ENCODE measurements around the gene GBP4. TPM values are rescaled to one million over a fixed set of nuclear protein-coding genes. Genes with fewer than 3 reads are reported as not detected.
"Not testable (repeated sequence)": the region's sequence is repeated elsewhere in the genome, so short reads cannot be mapped to it uniquely, and the experiment has no call there.

GBP4 gene
- 1 to 10 TPM in 5 of 6 donors, under 1 TPM in 1; 0.66 to 2.6 (median 1.3) TPM for total RNA-seq
- 1 to 10 TPM; 1.3 to 1.8 TPM for polyA plus RNA-seq

- peak in 2 of 6 donors; percentile 30 to 61 for DNase-seq
- TF ChIP-seq CTCF (IDR thresholded peaks at IDR 0.05), result no peak
- FAIRE-seq, result no peak
- intact Hi-C loops (cut with DNase I), result no loop called here
- Histone ChIP-seq H3K4me1 (peaks cover 0 to 3% (median 0%) of the 10 kb centered on the region in 3 donors), H3K27ac (peak within 1 kb of the TSS in 2 of 4 donors; percentile 2 to 36), H3K4me3 (peak within 1 kb of the TSS in 2 of 4 donors; percentile 24 to 47), H3K9me3 (no peaks in the 10 kb centered on the region), H3K27me3 (peaks cover 0 to 5% (median 0%) of the 10 kb centered on the region in 4 donors), H3K36me3 (no peaks in the 10 kb centered on the region)
- ATAC-seq, result peak in 3 of 4 donors; percentile 61 to 83 (median 76)
- WGBS, 2 donors, result 20 to 24% methylated on average over 21 of the region's 21 CpGs
Measured at GRCh38 chr1:89198491-89199072, at the start of gene GBP4. Gene GBP4, minus strand, starts transcription at chr1:89198942. Its CDS starts 108 bp downstream, at chr1:89198834.

- TF ChIP-seq CTCF (IDR thresholded peaks at IDR 0.05), result no peak
- intact Hi-C loops (cut with DNase I), result no loop called here
- 71 to 81% methylated on average over 3 of the region's 3 CpGs for WGBS, 2 donors
- Histone ChIP-seq H3K27me3 (no peaks in the 10 kb centered on the region), H3K27ac (no peak overlapping the region), H3K4me1 (no peaks in the 10 kb centered on the region), H3K36me3 (no peaks in the 10 kb centered on the region), H3K4me3 (no peak overlapping the region), H3K9me3 (no peaks in the 10 kb centered on the region)
- FAIRE-seq (no peak), DNase-seq (no peak), ATAC-seq (no peak)
Measured at GRCh38 chr1:89243046-89243445, 44.3 kb upstream of the GBP4 start.

GRCh38 chr1:89221341-89221740 lies 22.6 kb upstream of the GBP4 start:
- DNase-seq (no peak), FAIRE-seq (no peak), ATAC-seq (no peak)
- intact Hi-C loops (cut with DNase I), result no loop called here
- WGBS, 2 donors, result 12 to 16% methylated on average over 1 of the region's 1 CpG
- Histone ChIP-seq H3K27ac (no peak overlapping the region), H3K4me3 (no peak overlapping the region), H3K4me1 (no peaks in the 10 kb centered on the region), H3K27me3 (no peaks in the 10 kb centered on the region), H3K9me3 (no peaks in the 10 kb centered on the region), H3K36me3 (no peaks in the 10 kb centered on the region)
- no peak for TF ChIP-seq CTCF (IDR thresholded peaks at IDR 0.05)

DNA sequence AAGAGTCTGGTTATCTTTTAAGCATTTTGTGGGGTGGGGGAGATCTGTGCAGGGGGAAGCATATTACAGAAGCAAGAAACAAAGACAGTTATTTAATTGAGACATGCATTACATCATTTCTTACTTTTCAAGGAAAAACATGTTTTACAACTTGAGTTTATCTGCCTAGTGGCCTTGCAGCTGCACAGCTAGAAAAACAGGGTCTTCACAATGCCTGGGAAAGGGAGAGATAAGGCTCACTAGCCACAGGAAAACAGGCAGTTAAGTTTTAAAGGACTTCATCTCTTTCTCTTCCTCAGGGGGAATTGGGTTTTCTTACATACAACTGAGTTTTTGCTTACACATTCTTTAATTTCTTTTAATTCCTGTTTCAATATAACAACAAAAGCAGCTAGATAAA lies 21.1 kb upstream of the GBP4 start:
- H3K9me3 ChIP-seq; FAIRE-seq; DNase-seq; H3K27me3 ChIP-seq; intact Hi-C loops (cut with DNase I); H3K4me3 ChIP-seq; ATAC-seq; H3K27ac ChIP-seq; H3K36me3 ChIP-seq; H3K4me1 ChIP-seq: not testable (repeated sequence)

DNA sequence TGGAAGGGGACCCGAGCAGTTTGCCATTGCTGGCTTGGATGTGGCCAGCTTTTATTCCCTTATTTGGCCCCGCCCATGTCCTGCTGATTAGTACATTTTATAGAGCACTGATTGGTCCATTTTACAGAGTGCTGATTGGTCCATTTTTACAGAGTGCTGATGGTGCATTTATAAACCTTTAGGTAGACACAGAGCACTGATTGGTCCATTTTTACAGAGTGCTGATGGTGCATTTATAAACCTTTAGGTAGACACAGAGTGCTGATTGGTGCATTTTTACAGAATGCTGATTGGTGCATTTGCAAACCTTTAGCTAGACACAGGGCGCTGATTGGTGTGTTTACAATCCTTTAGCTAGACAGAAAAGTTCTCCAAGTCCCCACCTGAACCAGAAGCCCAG lies 20.2 kb upstream of the GBP4 start:
- H3K4me1 ChIP-seq; H3K27me3 ChIP-seq; intact Hi-C loops (cut with DNase I); DNase-seq; ATAC-seq; FAIRE-seq; H3K27ac ChIP-seq; H3K4me3 ChIP-seq; H3K9me3 ChIP-seq; H3K36me3 ChIP-seq: not testable (repeated sequence)
- WGBS, 2 donors, result 82 to 94% methylated on average over 3 of the region's 3 CpGs

GRCh38 chr1:89213347-89213746 lies 14.6 kb upstream of the GBP4 start:
- intact Hi-C loops (cut with DNase I), result no loop called here
- DNase-seq (no peak), FAIRE-seq (no peak), ATAC-seq (no peak)
- Histone ChIP-seq H3K4me3 (no peak overlapping the region), H3K27me3 (no peaks in the 10 kb centered on the region), H3K4me1 (no peaks in the 10 kb centered on the region), H3K9me3 (no peaks in the 10 kb centered on the region), H3K27ac (no peak overlapping the region), H3K36me3 (no peaks in the 10 kb centered on the region)
- no peak for TF ChIP-seq CTCF (IDR thresholded peaks at IDR 0.05)
- 20 to 23% methylated on average over 1 of the region's 1 CpG for WGBS, 2 donors

All from pancreas (tissue), 10 donors.